ENCODE data around the gene ACBD6.

ACBD6 gene

GRCh38 chr1:180244840-180245239, 257.5 kb downstream of the ACBD6 start:
- no peak for DNase-seq (ENCODE audit: low read depth in 4 of 4, low spot score in 1 of 4)

DNA sequence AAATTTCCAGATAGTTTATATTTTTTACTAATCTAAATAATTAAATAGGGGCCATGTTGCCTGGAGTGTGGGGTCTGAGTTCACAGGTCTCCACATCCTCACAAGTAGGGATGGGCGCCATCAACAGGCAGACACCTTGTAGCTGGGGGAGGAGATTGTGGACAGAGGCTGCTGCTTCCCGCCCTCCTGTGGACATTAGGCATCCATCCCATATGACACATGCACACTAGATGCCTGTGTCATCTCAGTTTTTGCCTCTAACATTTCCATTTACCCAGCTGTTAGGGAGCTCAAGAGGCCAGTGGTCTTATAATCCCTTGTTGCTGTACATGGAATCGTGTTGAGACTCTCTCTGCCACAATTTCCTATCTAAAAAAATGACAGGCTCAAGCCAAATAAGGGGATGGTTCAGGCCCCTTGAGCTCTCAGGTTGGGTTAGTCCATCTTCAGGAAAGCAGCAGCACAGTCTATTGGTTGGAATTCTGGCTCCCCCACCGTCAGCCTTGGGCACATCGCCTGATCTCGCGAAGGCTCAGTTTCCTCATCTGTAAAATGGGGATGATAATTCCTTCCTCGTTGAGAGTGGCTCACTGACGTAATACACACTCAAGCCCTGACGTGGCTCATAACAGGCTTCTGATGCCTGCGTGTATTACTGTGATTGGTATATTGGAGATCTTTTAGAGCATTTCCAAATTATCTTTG, 258.7 kb downstream of the ACBD6 start:
- DNase-seq (ENCODE audit: low read depth in 4 of 4, low spot score in 1 of 4): no peak

GRCh38 chr1:180241716-180242544, 260.4 kb downstream of the ACBD6 start:
- DNase-seq (ENCODE audit: low read depth in 4 of 4, low spot score in 1 of 4): no peak

DNA sequence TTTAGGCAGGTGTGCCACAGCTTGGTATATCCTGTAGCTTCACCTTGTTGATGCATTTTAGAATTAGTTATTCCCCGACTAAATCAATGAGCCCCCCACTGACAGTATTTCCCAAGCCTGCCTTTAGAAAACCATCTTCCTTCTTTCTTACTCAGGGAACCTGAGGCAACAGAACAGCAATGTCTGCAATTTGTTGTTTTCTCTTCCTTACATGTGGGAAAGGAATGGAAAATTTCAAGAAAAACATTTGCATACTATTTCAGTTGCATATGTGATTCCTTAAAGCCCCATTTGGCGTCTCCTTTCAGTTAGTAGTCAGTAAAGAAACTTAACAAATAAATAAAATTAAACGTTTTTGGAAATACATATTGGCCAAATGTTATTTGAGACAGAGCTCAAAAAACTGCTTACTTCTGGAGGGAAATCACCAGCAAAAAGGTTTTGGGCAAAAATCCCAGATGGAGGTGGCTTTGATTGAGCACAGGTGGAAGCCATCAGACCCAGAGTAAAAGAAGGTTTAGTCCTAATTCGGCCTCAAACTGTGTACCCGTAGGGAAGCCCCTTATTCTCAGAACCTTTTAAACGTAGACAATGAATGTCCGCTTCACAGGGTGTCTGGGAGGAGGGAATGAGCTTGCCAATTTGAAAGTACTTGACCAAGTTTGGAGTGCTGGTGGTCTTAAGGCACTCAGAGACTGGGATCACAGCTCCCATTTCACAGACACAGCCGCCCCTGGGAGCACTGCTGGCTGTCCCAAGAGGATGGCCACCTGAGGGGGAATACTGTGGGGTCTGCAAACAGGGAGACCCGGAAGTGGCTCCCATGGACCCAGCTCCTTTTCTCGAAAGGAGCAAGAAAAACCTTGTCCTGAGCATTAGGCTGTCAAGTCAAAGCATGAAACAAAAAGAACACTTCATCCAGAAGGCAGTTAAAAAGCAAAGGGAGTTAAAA, 263.0 kb downstream of the ACBD6 start:
- DNase-seq (ENCODE audit: low read depth in 4 of 4, low spot score in 1 of 4): no peak

- DNase-seq (ENCODE audit: low read depth in 4 of 4, low spot score in 1 of 4): no peak
Observed at GRCh38 chr1:180238675-180239074, 263.7 kb downstream of the ACBD6 start.
